GM18498 (cell line): Measurements from ENCODE around the gene PRR36.

Source experiments
- ATAC-seq: cut with Tn5 transposase; IDR thresholded peaks from one replicate; pipeline ENCODE4 v1.9.1; 2021; ENCODE audit warnings: mild to moderate bottlenecking, moderate library complexity; ENCODE audit not compliant: unreplicated experiment

Gene PRR36

GRCh38 chr19:7873304-7874075, 700 bp downstream of the PRR36 start:
- ATAC-seq: no peak

GRCh38 chr19:7872306-7873204, 1.6 kb downstream of the PRR36 start:
- no peak for ATAC-seq

- no peak for ATAC-seq
Measured at GRCh38 chr19:7871437-7872305, 2.5 kb downstream of the PRR36 start.

GRCh38 chr19:7870571-7871436, 3.4 kb downstream of the PRR36 start:
- no peak for ATAC-seq

GRCh38 chr19:7869910-7870511, 4.2 kb downstream of the PRR36 start:
- ATAC-seq: peak; percentile 3

- peak; percentile 59 for ATAC-seq
Measured at GRCh38 chr19:7869453-7869909, 4.7 kb downstream of the PRR36 start.

GRCh38 chr19:7868671-7869452, 5.3 kb downstream of the PRR36 start:
- peak; percentile 71 for ATAC-seq

GRCh38 chr19:7868326-7868670, 5.9 kb downstream of the PRR36 start:
- ATAC-seq: no peak

- ATAC-seq: no peak
Measured at GRCh38 chr19:7867092-7867844, 6.9 kb downstream of the PRR36 start.

- ATAC-seq: no peak
Measured at GRCh38 chr19:7866399-7867091, 7.6 kb downstream of the PRR36 start.

GRCh38 chr19:7865262-7865911, 8.8 kb downstream of the PRR36 start:
- ATAC-seq: no peak

GRCh38 chr19:7864690-7865074, 9.5 kb downstream of the PRR36 start:
- ATAC-seq: no peak

GRCh38 chr19:7863971-7864689, 10.1 kb downstream of the PRR36 start:
- ATAC-seq: no peak

- no peak for ATAC-seq
Measured at GRCh38 chr19:7863157-7863970, 10.8 kb downstream of the PRR36 start.

- no peak for ATAC-seq
Measured at GRCh38 chr19:7862413-7862951, 11.7 kb downstream of the PRR36 start.
